Osteoblast (primary cell): Measurements from ENCODE around the gene GPR55. TPM values are rescaled to one million over a fixed set of nuclear protein-coding genes. Genes with fewer than 3 reads are reported as not detected.
A peak's percentile ranks its signal among the peaks of the same experiment; 100 is the strongest.

Source experiments
- DNase-seq: peaks from one replicate; pipeline ENCODE4 v3.0.0; 2011; ENCODE audit warnings: low spot score, mixed read lengths; ENCODE audit not compliant: insufficient read length; ENCODE audit errors: missing footprints
- H2AFZ ChIP-seq: 2 replicates; pipeline ENCODE4 v1.6.0; 2011; ENCODE audit warnings: mild to moderate bottlenecking, low read length
- H3K27ac ChIP-seq: 2 replicates; pipeline ENCODE4 v1.5.1; 2011; ENCODE audit warnings: mild to moderate bottlenecking, low read depth, low read length, moderate library complexity
- H3K27me3 ChIP-seq: 2 replicates; pipeline ENCODE4 v1.6.0; 2012; ENCODE audit warnings: mild to moderate bottlenecking, control low read depth, inconsistent platforms, low read length, moderate library complexity; ENCODE audit not compliant: insufficient read depth
- H3K36me3 ChIP-seq: 2 replicates; pipeline ENCODE4 v1.5.1; 2011; ENCODE audit warnings: mild to moderate bottlenecking, low read length, control low read depth, moderate library complexity; ENCODE audit not compliant: insufficient read depth
- H3K4me1 ChIP-seq: 2 replicates; pipeline ENCODE4 v1.5.1; 2011; ENCODE audit warnings: mild to moderate bottlenecking, low read length, control low read depth, moderate library complexity; ENCODE audit not compliant: insufficient read depth
- H3K4me2 ChIP-seq: 2 replicates; pipeline ENCODE4 v1.6.0; 2011; ENCODE audit warnings: mild to moderate bottlenecking, low read length; ENCODE audit not compliant: insufficient read depth
- H3K4me3 ChIP-seq: fragments of 200-600 bp; sonication (generic); 3 replicates; pipeline ENCODE4 v1.5.1; 2012; ENCODE audit warnings: mild to moderate bottlenecking, low read length, inconsistent platforms; ENCODE audit not compliant: insufficient read depth
- H3K79me2 ChIP-seq: 2 replicates; pipeline ENCODE4 v1.6.0; 2012; ENCODE audit warnings: mild to moderate bottlenecking, low read length, control low read depth, inconsistent platforms; ENCODE audit not compliant: insufficient read depth
- H3K9me3 ChIP-seq: 2 replicates; pipeline ENCODE4 v1.5.1; 2011; ENCODE audit warnings: low read depth, low read length, control low read depth
- H4K20me1 ChIP-seq: 2 replicates; pipeline ENCODE4 v1.6.0; 2012; ENCODE audit warnings: mild to moderate bottlenecking, low read length, control low read depth; ENCODE audit not compliant: insufficient read depth
- CTCF ChIP-seq: IDR thresholded peaks from 2 replicates; pipeline ENCODE4 v1.5.1; 2011; ENCODE audit warnings: mild to moderate bottlenecking, low read depth, low read length, moderate library complexity; ENCODE audit errors: extremely low read depth
- total RNA-seq: library from RNA; depleted of rRNA; stranded (reverse); fragments of >200 nt; gene quantifications from 2 replicates; pipeline ENCODE4 v1.2.3, GENCODE V29; 2012

Gene GPR55
- total RNA-seq, 1 donor = not detected

- Histone ChIP-seq H3K27ac (no peak overlapping the region), H3K9me3 (no peaks in the 10 kb centered on the region), H4K20me1 (no peaks in the 10 kb centered on the region), H3K79me2 (no peaks in the 10 kb centered on the region), H3K4me1 (no peaks in the 10 kb centered on the region), H3K4me3 (no peak overlapping the region), H3K36me3 (no peaks in the 10 kb centered on the region), H3K27me3 (peaks cover 3% of the 10 kb centered on the region), H2AFZ (no peak overlapping the region), H3K4me2 (no peak overlapping the region)
- peak; percentile 21 for DNase-seq
- TF ChIP-seq CTCF = no peak
Measured at GRCh38 chr2:230935130-230935430, 10.0 kb upstream of the GPR55 start.

GRCh38 chr2:230934231-230935129, 9.4 kb upstream of the GPR55 start:
- Histone ChIP-seq H2AFZ (no peak overlapping the region), H3K27me3 (peaks cover 3% of the 10 kb centered on the region), H3K79me2 (no peaks in the 10 kb centered on the region), H4K20me1 (no peaks in the 10 kb centered on the region), H3K27ac (no peak overlapping the region), H3K9me3 (no peaks in the 10 kb centered on the region), H3K36me3 (no peaks in the 10 kb centered on the region), H3K4me3 (no peak overlapping the region), H3K4me1 (no peaks in the 10 kb centered on the region), H3K4me2 (no peak overlapping the region)
- TF ChIP-seq CTCF = no peak
- peak; percentile 68 for DNase-seq

- no peaks in the 10 kb centered on the region for H3K9me3 ChIP-seq
- H2AFZ ChIP-seq = no peak overlapping the region
- no peaks in the 10 kb centered on the region for H3K4me1 ChIP-seq
- peak; percentile 62 for DNase-seq
- H3K79me2 ChIP-seq = no peaks in the 10 kb centered on the region
- no peak overlapping the region for H3K4me3 ChIP-seq
- peaks cover 3% of the 10 kb centered on the region for H3K27me3 ChIP-seq
- no peaks in the 10 kb centered on the region for H4K20me1 ChIP-seq
- H3K27ac ChIP-seq = no peak overlapping the region
- H3K4me2 ChIP-seq = no peak overlapping the region
- no peak for TF ChIP-seq CTCF
- H3K36me3 ChIP-seq = no peaks in the 10 kb centered on the region
Measured at GRCh38 chr2:230933521-230934180, 8.6 kb upstream of the GPR55 start.
